Heart left ventricle (tissue), 16 donors: ENCODE measurements around the gene SLC9A8. TPM values are rescaled to one million over a fixed set of nuclear protein-coding genes. Genes with fewer than 3 reads are reported as not detected.

Source experiments
- ATAC-seq, 4 donors: fragments of 200-7000 bp; cut with Tn5 transposase; one replicate each; pipeline ENCODE4 v1.9.1; 2020 to 2022; ENCODE audit warnings: moderate library complexity in 4 of 4, mild to moderate bottlenecking in 3 of 4, moderate number of reproducible peaks in 1 of 4
- DNase-seq, 5 donors: peaks; one replicate each; pipeline ENCODE4 v3.0.0-alpha.2; 2020
- H3K27ac ChIP-seq, 12 donors: fragments of 200-600 bp; sonication (generic) in 4 of 12; one replicate each; pipeline versions ENCODE4 v1.5.0 to v1.8.0; 2016 to 2022; ENCODE audit warnings: mild to moderate bottlenecking in 2 of 12
- H3K27me3 ChIP-seq, 9 donors: fragments of 200-600 bp; sonication (generic) in 2 of 9; one replicate each; pipeline versions ENCODE4 v1.5.1 to v1.8.0; 2016 to 2022; ENCODE audit warnings: mild to moderate bottlenecking in 3 of 9
- H3K36me3 ChIP-seq, 9 donors: fragments of 200-600 bp; sonication (generic) in 2 of 9; one replicate each; pipeline versions ENCODE4 v1.5.0 to v1.8.0; 2018 to 2022; ENCODE audit warnings: mild to moderate bottlenecking in 2 of 9
- H3K4me1 ChIP-seq, 12 donors: fragments of 200-600 bp; sonication (generic) in 4 of 12; one replicate each; pipeline versions ENCODE4 v1.5.0 to v1.8.0; 2016 to 2022; ENCODE audit warnings: mild to moderate bottlenecking in 3 of 12
- H3K4me3 ChIP-seq, 12 donors: fragments of 200-600 bp; sonication (generic) in 4 of 12; one replicate each; pipeline versions ENCODE4 v1.5.0 to v1.8.0; 2017 to 2022; ENCODE audit warnings: mild to moderate bottlenecking in 9 of 12, moderate library complexity in 4 of 12
- H3K9me3 ChIP-seq, 12 donors: fragments of 200-600 bp; sonication (generic) in 4 of 12; one replicate each; pipeline versions ENCODE4 v1.5.0 to v1.8.0; 2016 to 2022; ENCODE audit warnings: mild to moderate bottlenecking in 1 of 12
- CTCF ChIP-seq, 12 donors: fragments of 200-600 bp; sonication (generic) in 4 of 12; IDR thresholded peaks; one replicate each; pipeline versions ENCODE4 v1.5.0 to v1.8.0; 2018 to 2022; ENCODE audit warnings: antibody characterized with exemption in 12 of 12, mild to moderate bottlenecking in 5 of 12
- POLR2A ChIP-seq, 2 donors: fragments of 450-650 bp; IDR thresholded peaks; one replicate each; pipeline ENCODE4 v1.6.1; 2017; ENCODE audit warnings: antibody characterized with exemption in 2 of 2, mild to moderate bottlenecking in 2 of 2, moderate library complexity in 2 of 2
- WGBS, 4 donors: extraction: QIAGEN DNeasy Blood & Tissue Kit in 2 of 4; methylation state at CpG; one replicate each; pipeline versions ENCODE4 v1.1.5 to v1.1.7; 2013 to 2018; 5-methylcytosine and 5-hydroxymethylcytosine counted together
- intact Hi-C, 10 donors: fragments of 100-400 bp; cut with DNase I; formaldehyde crosslinking; loops; one replicate each; pipeline versions ENCODE4 v1.11.1 to v1.14.2; 2022
- polyA plus RNA-seq, 2 donors: library from polyadenylated mRNA; stranded (reverse); fragments of 200-250 nt; gene quantifications; one replicate each; pipeline ENCODE4 v1.2.3, GENCODE V29; 2013
- total RNA-seq, 9 donors: library from RNA; depleted of rRNA in 2 of 9; stranded (reverse); fragments of >200 nt in 2 of 9; fragmentation: NEBNext Ultra II Directional in 3 of 9; extraction: Animal tissue kit (Norgen Biotek cat#: 25700) in 3 of 9; gene quantifications; one replicate each; pipeline versions ENCODE4 v1.1.0 to v1.2.4, GENCODE V29; 2016 to 2023
- donor health status: ischemic (EF 13 %, LVEDD 7.1; RV severe dilation, severe dysfunction).
- donor health status: healthy with polysubstance abuse.
- donor health status: DM: no; HTN: yes; CAD: no.
- donor health status: DM: no; HTN: no; CAD: no.
- donor health status: ischemic (EF 25% LVEDD 6.9; RV normal size, moderate dysfunction).
- donor health status: ischemic (EF 25% LVEDD 5.7; RV mildly dilated, moderate dysfunction).
- donor health status: healthy.
- donor health status: DM: yes; HTN: yes; CAD: no.
- donor health status: ischemic (EF 35%, LVEDD 5.7; RV mildly dilated, moderate dysfunction).
- donor health status: nonischemic (EF 11% LVEDD 7.7; RV severe dilation, severe dysfunction).
- donor health status: DM: yes; HTN: yes; CAD: no.
- donor health status: PGD.
- donor health status: ischemic (EF 29% LVEDD 5.4; RV normal size, mild dysfunction).
- donor health status: nonischemic (EF 23%, LVEDD 6.1; RV moderate dilation, normal function).

Gene SLC9A8
- total and polyA plus RNA-seq, 11 donors, result 4.6 to 12.5 (median 6.2) TPM

- Histone ChIP-seq H3K9me3 (no peaks in the 10 kb centered on the region), H3K27ac (peak overlapping the region; percentile 30 to 85 (median 77)), H3K4me1 (peaks cover 9 to 78% (median 45%) of the 10 kb centered on the region in 12 donors), H3K4me3 (peak overlapping the region in 3 of 12 donors; percentile 0 to 11 (median 7)), H3K36me3 (peaks cover 0 to 48% (median 27%) of the 10 kb centered on the region in 9 donors), H3K27me3 (no peaks in the 10 kb centered on the region)
- no peak for ATAC-seq
- intact Hi-C loops, result loop anchor here in 2 of 10 donors (10.0 kb wide), 2 partner anchors 196 to 296 kb away; partner anchors contain the start of gene B4GALT5 (in 1 of the 2)
- no peak for TF ChIP-seq POLR2A (IDR thresholded peaks at IDR 0.05)
- TF ChIP-seq CTCF (IDR thresholded peaks at IDR 0.05), result no peak
- WGBS, 4 donors, result 53 to 67% (median 57%) methylated on average over 4 of the region's 4 CpGs
- no peak for DNase-seq
Measured at GRCh38 chr20:49910340-49910706, 97.7 kb downstream of the SLC9A8 start.

- H3K27ac ChIP-seq, result peak overlapping the region in 1 of 12 donors; percentile 20
- no peak for DNase-seq
- WGBS, 4 donors, result 68 to 77% (median 72%) methylated on average over 16 of the region's 16 CpGs
Measured at GRCh38 chr20:49913399-49914047, 100.9 kb downstream of the SLC9A8 start.

GRCh38 chr20:49914310-49915117 lies 101.9 kb downstream of the SLC9A8 start:
- peak overlapping the region; percentile 72 to 99 (median 96) for H3K4me3 ChIP-seq
- ATAC-seq (no peak), DNase-seq (no peak)
- 4 to 5% (median 5%) methylated on average over 18 to 19 of the region's 19 CpGs for WGBS, 4 donors
- H3K27me3 ChIP-seq, result no peaks in the 10 kb centered on the region
- TF ChIP-seq CTCF (IDR thresholded peaks at IDR 0.05), result no peak
- TF ChIP-seq POLR2A (IDR thresholded peaks at IDR 0.05), result no peak
- H3K4me1 ChIP-seq, result peaks cover 9 to 63% (median 45%) of the 10 kb centered on the region in 12 donors
- intact Hi-C loops, result loop anchor here in 2 of 10 donors (10.0 kb wide), 2 partner anchors 200 to 300 kb away; partner anchors contain the start of gene B4GALT5 (in 1 of the 2)
- peaks cover 0 to 9% (median 0%) of the 10 kb centered on the region in 9 donors for H3K36me3 ChIP-seq
- no peaks in the 10 kb centered on the region for H3K9me3 ChIP-seq
- peak overlapping the region; percentile 93 to 100 (median 99) for H3K27ac ChIP-seq

More at GRCh38 chr20:49913399-49914047, 100.9 kb downstream of the SLC9A8 start:
- TF ChIP-seq POLR2A (IDR thresholded peaks at IDR 0.05), result no peak
- no peak for TF ChIP-seq CTCF (IDR thresholded peaks at IDR 0.05)
- peaks cover 9 to 73% (median 53%) of the 10 kb centered on the region in 12 donors for H3K4me1 ChIP-seq
- no peaks in the 10 kb centered on the region for H3K9me3 ChIP-seq
- H3K4me3 ChIP-seq, result peak overlapping the region in 5 of 12 donors; percentile 72 to 98 (median 96)
- H3K36me3 ChIP-seq, result peaks cover 0 to 16% (median 1%) of the 10 kb centered on the region in 9 donors
- ATAC-seq, result no peak
- no peaks in the 10 kb centered on the region for H3K27me3 ChIP-seq
- intact Hi-C loops, result loop anchor here in 2 of 10 donors (10.0 kb wide), 2 partner anchors 199 to 299 kb away; partner anchors contain the start of gene B4GALT5 (in 1 of the 2)

GRCh38 chr20:49915118-49915379 lies 102.4 kb downstream of the SLC9A8 start:
- peak in 2 of 4 donors; percentile 9 to 29 for ATAC-seq
- H3K27me3 ChIP-seq, result no peaks in the 10 kb centered on the region
- intact Hi-C loops, result loop anchor here in 2 of 10 donors (10.0 kb wide), 2 partner anchors 200 to 300 kb away; partner anchors contain the start of gene B4GALT5 (in 1 of the 2)
- peaks cover 0 to 4% (median 0%) of the 10 kb centered on the region in 9 donors for H3K36me3 ChIP-seq
- 0 to 1% (median 0%) methylated on average over 1 to 23 of the region's 23 CpGs for WGBS, 4 donors
- no peak for DNase-seq
- TF ChIP-seq POLR2A (IDR thresholded peaks at IDR 0.05) (no peak), CTCF (IDR thresholded peaks at IDR 0.05) (peak in 1 of 12 donors; percentile 19)
- peaks cover 9 to 58% (median 41%) of the 10 kb centered on the region in 12 donors for H3K4me1 ChIP-seq
- peak overlapping the region; percentile 93 to 100 (median 99) for H3K27ac ChIP-seq
- H3K4me3 ChIP-seq, result peak overlapping the region; percentile 72 to 99 (median 96)
- H3K9me3 ChIP-seq, result no peaks in the 10 kb centered on the region
